Measurements from ENCODE around the gene C12orf60. TPM values are rescaled to one million over a fixed set of nuclear protein-coding genes. Genes with fewer than 3 reads are reported as not detected.

C12orf60 gene
- total RNA-seq, 1 experiment from 2014 or later, result 1.8 TPM

DNA sequence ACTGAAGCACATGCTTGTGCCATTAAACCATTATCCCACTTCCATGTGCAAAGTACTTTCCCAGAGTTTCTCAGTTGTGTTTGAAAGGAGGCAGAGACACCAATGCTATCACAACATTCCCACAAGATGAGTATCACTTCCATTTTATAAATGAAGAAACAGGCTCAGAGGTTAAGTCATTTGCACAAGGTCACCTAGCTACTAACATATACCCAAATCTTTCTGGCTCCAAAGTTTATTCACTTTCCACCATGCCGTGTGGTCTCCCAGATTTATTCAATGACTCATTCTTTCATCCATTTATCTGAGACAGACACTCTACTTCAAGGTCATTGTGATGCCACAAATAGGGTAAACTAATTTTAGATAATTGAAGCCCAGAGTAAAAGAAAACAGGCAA, 30.5 kb downstream of the C12orf60 start:
- H3K9me3 Mint-ChIP-seq, result 0 out of 2 replicates have a peak, but pooled peaks cover under 1% of the 10 kb centered on the region
- H3K27me3 Mint-ChIP-seq (ENCODE audit: low read depth), result no peaks in the 10 kb centered on the region
- POLR2A ChIA-PET, result interaction anchor here (0.6 kb wide), 1 partner anchor 389 kb away, joined by 5 read pairs; no protein-coding TSS in a partner anchor
- H3K36me3 Mint-ChIP-seq, result 0 out of 2 replicates have a peak, but pooled peaks cover under 1% of the 10 kb centered on the region
- no peak overlapping the region for H3K4me3 Mint-ChIP-seq
- CTCF ChIA-PET, result interaction anchor here (0.5 kb wide), 1 partner anchor 119 kb away, joined by 3 read pairs; no protein-coding TSS in a partner anchor
- ATAC-seq, result no peak
- no peak overlapping the region for H3K27ac Mint-ChIP-seq
- DNase-seq (ENCODE audit: low spot score), result no peak
- TF ChIP-seq ZNF317 (CRISPR knock-in tag; IDR thresholded peaks at IDR 0.05; ENCODE audit: borderline replicate concordance, low read depth), result no peak
- no peak for TF ChIP-seq IRF2 (CRISPR knock-in tag; IDR thresholded peaks at IDR 0.05; ENCODE audit: borderline replicate concordance, low read depth)
- TF ChIP-seq ATF1 (CRISPR knock-in tag; IDR thresholded peaks at IDR 0.05), result no peak
- TF ChIP-seq NR2C2 (CRISPR knock-in tag; IDR thresholded peaks at IDR 0.05), result no peak
- TF ChIP-seq, protein P1, sequence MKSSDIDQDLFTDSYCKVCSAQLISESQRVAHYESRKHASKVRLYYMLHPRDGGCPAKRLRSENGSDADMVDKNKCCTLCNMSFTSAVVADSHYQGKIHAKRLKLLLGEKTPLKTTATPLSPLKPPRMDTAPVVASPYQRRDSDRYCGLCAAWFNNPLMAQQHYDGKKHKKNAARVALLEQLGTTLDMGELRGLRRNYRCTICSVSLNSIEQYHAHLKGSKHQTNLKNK (CRISPR knock-in tag; IDR thresholded peaks at IDR 0.05), result no peak
- no peak for TF ChIP-seq SMAD3 (CRISPR knock-in tag; IDR thresholded peaks at IDR 0.05; ENCODE audit: borderline replicate concordance)
- TF ChIP-seq ZNF121 (CRISPR knock-in tag; IDR thresholded peaks at IDR 0.05), result no peak
- no peak for TF ChIP-seq NR1H2 (CRISPR knock-in tag; IDR thresholded peaks at IDR 0.05)
- TF ChIP-seq TCF7 (CRISPR knock-in tag; IDR thresholded peaks at IDR 0.05; ENCODE audit: low read depth), result no peak
- TF ChIP-seq FOXK1 (CRISPR knock-in tag; IDR thresholded peaks at IDR 0.05), result no peak
- TF ChIP-seq ZNF232 (CRISPR knock-in tag; IDR thresholded peaks at IDR 0.05), result no peak
- TF ChIP-seq, protein P2, sequence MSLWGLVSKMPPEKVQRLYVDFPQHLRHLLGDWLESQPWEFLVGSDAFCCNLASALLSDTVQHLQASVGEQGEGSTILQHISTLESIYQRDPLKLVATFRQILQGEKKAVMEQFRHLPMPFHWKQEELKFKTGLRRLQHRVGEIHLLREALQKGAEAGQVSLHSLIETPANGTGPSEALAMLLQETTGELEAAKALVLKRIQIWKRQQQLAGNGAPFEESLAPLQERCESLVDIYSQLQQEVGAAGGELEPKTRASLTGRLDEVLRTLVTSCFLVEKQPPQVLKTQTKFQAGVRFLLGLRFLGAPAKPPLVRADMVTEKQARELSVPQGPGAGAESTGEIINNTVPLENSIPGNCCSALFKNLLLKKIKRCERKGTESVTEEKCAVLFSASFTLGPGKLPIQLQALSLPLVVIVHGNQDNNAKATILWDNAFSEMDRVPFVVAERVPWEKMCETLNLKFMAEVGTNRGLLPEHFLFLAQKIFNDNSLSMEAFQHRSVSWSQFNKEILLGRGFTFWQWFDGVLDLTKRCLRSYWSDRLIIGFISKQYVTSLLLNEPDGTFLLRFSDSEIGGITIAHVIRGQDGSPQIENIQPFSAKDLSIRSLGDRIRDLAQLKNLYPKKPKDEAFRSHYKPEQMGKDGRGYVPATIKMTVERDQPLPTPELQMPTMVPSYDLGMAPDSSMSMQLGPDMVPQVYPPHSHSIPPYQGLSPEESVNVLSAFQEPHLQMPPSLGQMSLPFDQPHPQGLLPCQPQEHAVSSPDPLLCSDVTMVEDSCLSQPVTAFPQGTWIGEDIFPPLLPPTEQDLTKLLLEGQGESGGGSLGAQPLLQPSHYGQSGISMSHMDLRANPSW (CRISPR knock-in tag; conservative IDR thresholded peaks at IDR 0.05; ENCODE audit: low read depth), result no peak
- TF ChIP-seq, protein P3, sequence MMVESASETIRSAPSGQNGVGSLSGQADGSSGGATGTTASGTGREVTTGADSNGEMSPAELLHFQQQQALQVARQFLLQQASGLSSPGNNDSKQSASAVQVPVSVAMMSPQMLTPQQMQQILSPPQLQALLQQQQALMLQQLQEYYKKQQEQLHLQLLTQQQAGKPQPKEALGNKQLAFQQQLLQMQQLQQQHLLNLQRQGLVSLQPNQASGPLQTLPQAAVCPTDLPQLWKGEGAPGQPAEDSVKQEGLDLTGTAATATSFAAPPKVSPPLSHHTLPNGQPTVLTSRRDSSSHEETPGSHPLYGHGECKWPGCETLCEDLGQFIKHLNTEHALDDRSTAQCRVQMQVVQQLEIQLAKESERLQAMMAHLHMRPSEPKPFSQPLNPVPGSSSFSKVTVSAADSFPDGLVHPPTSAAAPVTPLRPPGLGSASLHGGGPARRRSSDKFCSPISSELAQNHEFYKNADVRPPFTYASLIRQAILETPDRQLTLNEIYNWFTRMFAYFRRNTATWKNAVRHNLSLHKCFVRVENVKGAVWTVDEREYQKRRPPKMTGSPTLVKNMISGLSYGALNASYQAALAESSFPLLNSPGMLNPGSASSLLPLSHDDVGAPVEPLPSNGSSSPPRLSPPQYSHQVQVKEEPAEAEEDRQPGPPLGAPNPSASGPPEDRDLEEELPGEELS (CRISPR knock-in tag; IDR thresholded peaks at IDR 0.05), result no peak
- no peak for TF ChIP-seq KAT7 (CRISPR knock-in tag; IDR thresholded peaks at IDR 0.05; ENCODE audit: borderline replicate concordance)
- TF ChIP-seq TEAD1 (CRISPR knock-in tag; IDR thresholded peaks at IDR 0.05), result no peak
- TF ChIP-seq, protein P4, sequence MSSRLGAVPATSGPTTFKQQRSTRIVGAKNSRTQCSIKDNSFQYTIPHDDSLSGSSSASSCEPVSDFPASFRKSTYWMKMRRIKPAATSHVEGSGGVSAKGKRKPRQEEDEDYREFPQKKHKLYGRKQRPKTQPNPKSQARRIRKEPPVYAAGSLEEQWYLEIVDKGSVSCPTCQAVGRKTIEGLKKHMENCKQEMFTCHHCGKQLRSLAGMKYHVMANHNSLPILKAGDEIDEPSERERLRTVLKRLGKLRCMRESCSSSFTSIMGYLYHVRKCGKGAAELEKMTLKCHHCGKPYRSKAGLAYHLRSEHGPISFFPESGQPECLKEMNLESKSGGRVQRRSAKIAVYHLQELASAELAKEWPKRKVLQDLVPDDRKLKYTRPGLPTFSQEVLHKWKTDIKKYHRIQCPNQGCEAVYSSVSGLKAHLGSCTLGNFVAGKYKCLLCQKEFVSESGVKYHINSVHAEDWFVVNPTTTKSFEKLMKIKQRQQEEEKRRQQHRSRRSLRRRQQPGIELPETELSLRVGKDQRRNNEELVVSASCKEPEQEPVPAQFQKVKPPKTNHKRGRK (CRISPR knock-in tag; IDR thresholded peaks at IDR 0.05; ENCODE audit: borderline replicate concordance), result no peak
- H3K4me1 Mint-ChIP-seq, result peaks cover 2% of the 10 kb centered on the region

DNA sequence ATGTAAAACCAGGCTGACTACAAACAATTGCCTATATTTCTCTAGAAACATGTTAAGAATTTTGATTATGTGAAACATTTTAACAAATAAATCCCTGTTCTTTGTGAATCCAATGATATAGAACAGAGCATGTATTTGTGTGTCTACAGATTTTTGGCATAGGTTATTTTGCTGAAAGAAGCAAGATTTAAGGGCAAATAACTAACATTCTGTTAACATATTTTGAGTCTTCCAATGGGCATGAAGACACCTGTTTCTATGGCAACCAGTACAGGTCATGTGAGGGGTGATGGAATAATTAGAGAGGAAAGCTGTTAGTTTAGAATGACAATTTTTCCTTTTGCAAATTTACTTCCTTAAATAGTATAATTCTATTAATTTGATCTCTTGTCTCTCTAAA, 31.0 kb downstream of the C12orf60 start:
- H3K36me3 Mint-ChIP-seq, result peaks cover 6% of the 10 kb centered on the region
- no peak overlapping the region for H3K27ac Mint-ChIP-seq
- CTCF ChIA-PET, result interaction anchor here (0.7 kb wide), 2 partner anchors 78 to 101 kb away, joined by 3 read pairs; no protein-coding TSS in a partner anchor
- H3K4me1 Mint-ChIP-seq, result peaks cover 5% of the 10 kb centered on the region
- POLR2A ChIA-PET, result interaction anchor here (0.6 kb wide), 1 partner anchor 390 kb away, joined by 5 read pairs; no protein-coding TSS in a partner anchor
- no peak for TF ChIP-seq TEAD4 (CRISPR knock-in tag; IDR thresholded peaks at IDR 0.05)
- TF ChIP-seq TCF7 (CRISPR knock-in tag; IDR thresholded peaks at IDR 0.05; ENCODE audit: low read depth), result no peak
- TF ChIP-seq, protein P5, sequence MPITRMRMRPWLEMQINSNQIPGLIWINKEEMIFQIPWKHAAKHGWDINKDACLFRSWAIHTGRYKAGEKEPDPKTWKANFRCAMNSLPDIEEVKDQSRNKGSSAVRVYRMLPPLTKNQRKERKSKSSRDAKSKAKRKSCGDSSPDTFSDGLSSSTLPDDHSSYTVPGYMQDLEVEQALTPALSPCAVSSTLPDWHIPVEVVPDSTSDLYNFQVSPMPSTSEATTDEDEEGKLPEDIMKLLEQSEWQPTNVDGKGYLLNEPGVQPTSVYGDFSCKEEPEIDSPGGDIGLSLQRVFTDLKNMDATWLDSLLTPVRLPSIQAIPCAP (CRISPR knock-in tag; IDR thresholded peaks at IDR 0.05), result no peak
- H3K4me3 Mint-ChIP-seq, result no peak overlapping the region
- ATAC-seq (no peak), DNase-seq (ENCODE audit: low spot score) (no peak)
- H3K27me3 Mint-ChIP-seq (ENCODE audit: low read depth), result no peaks in the 10 kb centered on the region
- peaks cover 5% of the 10 kb centered on the region for H3K9me3 Mint-ChIP-seq
